Measurements from ENCODE around the gene ANO10. TPM values are rescaled to one million over a fixed set of nuclear protein-coding genes. Genes with fewer than 3 reads are reported as not detected.

ANO10 gene
- total RNA-seq, 2 donors from 2014 or later, result 83.8 to 112 TPM

DNA sequence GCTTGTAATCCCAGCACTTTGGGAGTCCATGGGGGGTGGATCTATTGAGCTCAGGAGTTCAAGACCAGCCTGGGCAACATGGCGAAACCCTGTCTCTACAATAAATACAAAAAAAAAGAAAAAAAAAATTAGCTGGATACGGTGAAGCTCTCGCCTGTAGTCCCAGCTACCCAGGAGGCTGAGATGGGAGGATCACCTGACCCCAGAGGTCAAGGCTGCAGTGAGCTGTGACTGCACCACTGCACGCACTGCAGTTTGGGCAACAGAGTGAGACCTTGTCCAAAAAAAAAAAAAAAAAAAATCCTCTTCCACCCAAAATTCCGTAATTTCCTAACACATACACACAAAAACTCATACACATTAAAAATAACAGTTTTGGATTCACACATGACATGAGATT, 2.2 kb downstream of the ANO10 start:
- peaks cover 19% of the 10 kb centered on the region for H3K4me1 Mint-ChIP-seq
- WGBS, 2 experiments (ENCODE audit: insufficient coverage in 1 of 2, insufficient read length in 1 of 2), result 90 to 93% methylated on average over 2 to 4 of the region's 5 CpGs
- no peak overlapping the region for H3K27ac Mint-ChIP-seq
- H3K27me3 Mint-ChIP-seq (ENCODE audit: insufficient read depth), result no peaks in the 10 kb centered on the region
- no peak overlapping the region for H3K4me3 Mint-ChIP-seq
- no peak overlapping the region for H3K27ac ChIP-seq (ENCODE audit: low read depth, low read length)
- H3K9me3 ChIP-seq (ENCODE audit: control insufficient read depth, low read length), result no peaks in the 10 kb centered on the region
- peaks cover 5% of the 10 kb centered on the region for H3K36me3 ChIP-seq (ENCODE audit: control insufficient read depth, insufficient read depth, low read length)
- peaks cover 6% of the 10 kb centered on the region for H3K36me3 Mint-ChIP-seq (ENCODE audit: low read depth)
- no peak overlapping the region for H3K4me3 ChIP-seq (ENCODE audit: low read length)
- no peak overlapping the region for H3K9ac ChIP-seq (ENCODE audit: extremely low read depth, low read length, poor library complexity, severe bottlenecking)
- H3K4me1 ChIP-seq (ENCODE audit: control insufficient read depth, insufficient read depth, low read length), result no peaks in the 10 kb centered on the region
- TF ChIP-seq CTCF (conservative IDR thresholded peaks at IDR 0.05), result no peak
- no peak for DNase-seq
- no peaks in the 10 kb centered on the region for H3K27me3 ChIP-seq (ENCODE audit: control insufficient read depth, insufficient read depth, low read length, poor library complexity, severe bottlenecking)
- no peaks in the 10 kb centered on the region for H3K9me3 Mint-ChIP-seq

GRCh38 chr3:43618142-43618541, 3.7 kb downstream of the ANO10 start:
- Histone ChIP-seq H3K36me3 (ENCODE audit: control insufficient read depth, insufficient read depth, low read length) (peaks cover 5% of the 10 kb centered on the region), H3K9me3 (ENCODE audit: control insufficient read depth, low read length) (no peaks in the 10 kb centered on the region), H3K9ac (ENCODE audit: extremely low read depth, low read length, poor library complexity, severe bottlenecking) (no peak overlapping the region), H3K27me3 (ENCODE audit: control insufficient read depth, insufficient read depth, low read length, poor library complexity, severe bottlenecking) (no peaks in the 10 kb centered on the region), H3K27ac (ENCODE audit: low read depth, low read length) (no peak overlapping the region), H3K4me3 (ENCODE audit: low read length) (no peak overlapping the region), H3K4me1 (ENCODE audit: control insufficient read depth, insufficient read depth, low read length) (no peaks in the 10 kb centered on the region)
- Mint-ChIP-seq H3K4me1 (peaks cover 19% of the 10 kb centered on the region), H3K36me3 (ENCODE audit: low read depth) (peaks cover 6% of the 10 kb centered on the region), H3K27ac (peak overlapping the region; percentile 44), H3K27me3 (ENCODE audit: insufficient read depth) (no peaks in the 10 kb centered on the region), H3K9me3 (no peaks in the 10 kb centered on the region), H3K4me3 (no peak overlapping the region)
- no peak for TF ChIP-seq CTCF (conservative IDR thresholded peaks at IDR 0.05)
- DNase-seq, result no peak
- WGBS, 2 experiments (ENCODE audit: insufficient coverage in 1 of 2, insufficient read length in 1 of 2), result 93% methylated on average over 1 of the region's 1 CpG; no CpG with 5 or more reads in 1 of the 2 experiments

- no peak overlapping the region for H3K4me3 Mint-ChIP-seq
- no peak overlapping the region for H3K27ac Mint-ChIP-seq
Measured at GRCh38 chr3:43616034-43616433, 5.8 kb downstream of the ANO10 start.

More at GRCh38 chr3:43616034-43616433, 5.8 kb downstream of the ANO10 start:
- Histone ChIP-seq H3K27ac (ENCODE audit: low read depth, low read length) (no peak overlapping the region), H3K9ac (ENCODE audit: extremely low read depth, low read length, poor library complexity, severe bottlenecking) (no peak overlapping the region), H3K9me3 (ENCODE audit: control insufficient read depth, low read length) (no peaks in the 10 kb centered on the region), H3K4me3 (ENCODE audit: low read length) (no peak overlapping the region), H3K36me3 (ENCODE audit: control insufficient read depth, insufficient read depth, low read length) (peaks cover 5% of the 10 kb centered on the region), H3K27me3 (ENCODE audit: control insufficient read depth, insufficient read depth, low read length, poor library complexity, severe bottlenecking) (no peaks in the 10 kb centered on the region), H3K4me1 (ENCODE audit: control insufficient read depth, insufficient read depth, low read length) (no peaks in the 10 kb centered on the region)
- DNase-seq, result no peak
- no peaks in the 10 kb centered on the region for H3K27me3 Mint-ChIP-seq (ENCODE audit: insufficient read depth)
- peaks cover 21% of the 10 kb centered on the region for H3K4me1 Mint-ChIP-seq
- 87% methylated on average over 3 to 5 of the region's 5 CpGs for WGBS, 2 experiments (ENCODE audit: insufficient coverage in 1 of 2, insufficient read length in 1 of 2)
- H3K36me3 Mint-ChIP-seq (ENCODE audit: low read depth), result peaks cover 6% of the 10 kb centered on the region
- TF ChIP-seq CTCF (conservative IDR thresholded peaks at IDR 0.05), result no peak
- no peaks in the 10 kb centered on the region for H3K9me3 Mint-ChIP-seq
